HEK293 (cell line): ENCODE measurements around the gene SACS.

Experiments
- BCL11A ChIP-seq: fragments of 450-650 bp; formaldehyde crosslinking; IDR thresholded peaks from 2 replicates; pipeline ENCODE4 v1.5.1; 2016; ENCODE audit warnings: low read depth, missing biosample characterization, missing genetic modification characterization
- HOXA7 ChIP-seq: sonication (generic); formaldehyde crosslinking; IDR thresholded peaks from 2 replicates; pipeline ENCODE4 v1.8.1; 2022; ENCODE audit warnings: missing genetic modification reagents, borderline replicate concordance
- KLF8 ChIP-seq: fragments of 450-650 bp; formaldehyde crosslinking; IDR thresholded peaks from 2 replicates; pipeline ENCODE4 v1.5.1; 2016; ENCODE audit warnings: missing biosample characterization, missing genetic modification characterization
- KLF9 ChIP-seq: fragments of 450-650 bp; formaldehyde crosslinking; IDR thresholded peaks from 2 replicates; pipeline ENCODE4 v1.5.1; 2016; ENCODE audit warnings: missing biosample characterization, missing genetic modification characterization, low read depth
- ZBTB8A ChIP-seq: fragments of 450-650 bp; formaldehyde crosslinking; IDR thresholded peaks from 2 replicates; pipeline ENCODE4 v1.5.1; 2016; ENCODE audit warnings: missing biosample characterization, missing genetic modification characterization
- ZEB2 ChIP-seq: fragments of 450-650 bp; formaldehyde crosslinking; IDR thresholded peaks from 2 replicates; pipeline ENCODE4 v1.5.1; 2016; ENCODE audit warnings: missing biosample characterization, missing genetic modification characterization
- ZNF138 ChIP-seq: fragments of 450-650 bp; formaldehyde crosslinking; IDR thresholded peaks from 2 replicates; pipeline ENCODE4 v1.5.1; 2016; ENCODE audit warnings: missing biosample characterization, missing genetic modification characterization, borderline replicate concordance
- ZNF211 ChIP-seq: fragments of 450-650 bp; formaldehyde crosslinking; IDR thresholded peaks from 2 replicates; pipeline ENCODE4 v1.5.1; 2016; ENCODE audit warnings: low read depth, missing biosample characterization, missing genetic modification characterization
- ZNF239 ChIP-seq: fragments of 450-650 bp; formaldehyde crosslinking; IDR thresholded peaks from 2 replicates; pipeline ENCODE4 v1.5.1; 2016; ENCODE audit warnings: missing biosample characterization, missing genetic modification characterization
- ZNF341 ChIP-seq: fragments of 450-650 bp; formaldehyde crosslinking; IDR thresholded peaks from 2 replicates; pipeline ENCODE4; 2016; ENCODE audit warnings: low read depth, missing biosample characterization, missing genetic modification characterization
- ZNF354C ChIP-seq: fragments of 450-650 bp; formaldehyde crosslinking; IDR thresholded peaks from 2 replicates; pipeline ENCODE4 v1.5.1; 2016; ENCODE audit warnings: missing biosample characterization, missing genetic modification characterization, low read depth, borderline replicate concordance
- ZNF37A ChIP-seq: fragments of 450-650 bp; IDR thresholded peaks from 2 replicates; pipeline ENCODE4 v1.5.1; 2018; ENCODE audit warnings: missing biosample characterization, missing genetic modification characterization
- ZNF501 ChIP-seq: fragments of 450-650 bp; formaldehyde crosslinking; IDR thresholded peaks from 2 replicates; pipeline ENCODE4 v1.5.1; 2016; ENCODE audit warnings: missing biosample characterization, missing genetic modification characterization
- ZNF530 ChIP-seq: fragments of 450-650 bp; formaldehyde crosslinking; IDR thresholded peaks from 2 replicates; pipeline ENCODE4 v1.5.1; 2016; ENCODE audit warnings: low read depth, missing biosample characterization, missing genetic modification characterization
- ZNF548 ChIP-seq: fragments of 450-650 bp; formaldehyde crosslinking; IDR thresholded peaks from 2 replicates; pipeline ENCODE4 v1.5.1; 2016; ENCODE audit warnings: missing biosample characterization, missing genetic modification characterization
- ZNF561 ChIP-seq: fragments of 450-650 bp; IDR thresholded peaks from 2 replicates; pipeline ENCODE4 v1.5.1; 2018; ENCODE audit warnings: missing biosample characterization, missing genetic modification characterization, borderline replicate concordance
- ZNF677 ChIP-seq: fragments of 450-650 bp; IDR thresholded peaks from 2 replicates; pipeline ENCODE4 v1.5.0; 2018; ENCODE audit warnings: missing biosample characterization, mild to moderate bottlenecking, missing genetic modification characterization, moderate library complexity
- ZNF76 ChIP-seq: fragments of 450-650 bp; formaldehyde crosslinking; IDR thresholded peaks from 2 replicates; pipeline ENCODE4; 2016; ENCODE audit warnings: low read depth, missing biosample characterization, missing genetic modification characterization, borderline replicate concordance
- ZNF776 ChIP-seq: fragments of 450-650 bp; formaldehyde crosslinking; IDR thresholded peaks from 2 replicates; pipeline ENCODE4 v1.5.0; 2017; ENCODE audit warnings: missing biosample characterization, missing genetic modification characterization, borderline replicate concordance
- ZSCAN23 ChIP-seq: fragments of 450-650 bp; formaldehyde crosslinking; IDR thresholded peaks from 2 replicates; pipeline ENCODE4 v1.5.1; 2016; ENCODE audit warnings: missing biosample characterization, missing genetic modification characterization
- TF ChIP-seq, protein P1 (sequence below): fragments of 450-650 bp; IDR thresholded peaks from 2 replicates; pipeline ENCODE4 v1.5.1; 2018; ENCODE audit warnings: missing biosample characterization, mild to moderate bottlenecking, missing genetic modification characterization
- TF ChIP-seq, protein P2 (sequence below): fragments of 450-650 bp; formaldehyde crosslinking; IDR thresholded peaks from 2 replicates; pipeline ENCODE4 v1.5.1; 2016; ENCODE audit warnings: missing biosample characterization, missing genetic modification characterization
- TF ChIP-seq, protein P3 (sequence below): fragments of 450-650 bp; formaldehyde crosslinking; IDR thresholded peaks from 2 replicates; pipeline ENCODE4 v1.5.1; 2016; ENCODE audit warnings: missing biosample characterization, missing genetic modification characterization
- TF ChIP-seq, protein P4 (sequence below): fragments of 450-650 bp; IDR thresholded peaks from 2 replicates; pipeline ENCODE4 v1.5.1; 2018; ENCODE audit warnings: missing biosample characterization, missing genetic modification characterization
- TF ChIP-seq, protein P5 (sequence below): fragments of 450-650 bp; formaldehyde crosslinking; IDR thresholded peaks from 2 replicates; pipeline ENCODE4 v1.5.1; 2016; ENCODE audit warnings: missing biosample characterization, missing genetic modification characterization, borderline replicate concordance

SACS gene

DNA sequence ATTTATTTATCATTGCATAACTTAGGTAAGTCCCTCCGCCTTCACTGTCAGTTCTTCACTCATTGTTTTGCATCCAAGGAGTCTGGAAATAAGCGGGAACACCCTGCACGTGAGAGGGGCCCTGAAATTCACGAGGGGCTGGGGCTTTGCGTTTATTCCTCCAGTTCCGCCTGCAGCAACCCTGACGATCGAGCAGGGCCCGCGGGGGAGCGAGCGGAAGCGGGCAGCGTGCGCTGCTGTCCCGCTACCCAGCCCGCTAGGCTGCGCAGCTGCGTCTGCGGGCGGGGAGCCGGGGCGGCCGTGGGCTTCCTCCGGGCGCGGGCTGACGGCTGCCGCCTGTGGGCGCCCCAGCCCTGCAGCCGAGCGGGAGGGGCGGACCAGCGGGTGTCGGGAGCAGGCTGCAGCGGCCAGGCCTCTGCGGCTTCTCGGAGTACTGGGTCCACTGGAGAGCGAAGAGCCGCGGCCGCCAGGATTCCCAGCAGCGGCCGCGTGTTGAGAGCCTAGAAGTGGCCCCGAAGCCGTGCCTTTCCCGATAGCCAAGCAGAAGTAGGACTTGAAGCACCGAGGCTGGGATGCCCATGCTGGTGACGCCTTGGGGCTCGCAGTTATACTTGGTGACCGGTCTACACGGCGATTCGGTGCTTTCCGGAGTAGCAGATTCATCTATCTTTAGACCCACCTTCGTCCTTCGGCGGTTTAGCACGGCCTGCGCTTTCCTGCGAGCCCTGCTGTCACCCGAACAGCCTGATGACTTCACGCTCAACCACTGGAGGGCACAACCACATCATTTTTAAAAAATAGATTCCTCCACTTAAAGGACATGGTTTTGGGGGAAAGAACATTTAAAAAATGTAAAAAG, 32.9 kb upstream of the SACS start (continued):
- TF ChIP-seq, protein P1, sequence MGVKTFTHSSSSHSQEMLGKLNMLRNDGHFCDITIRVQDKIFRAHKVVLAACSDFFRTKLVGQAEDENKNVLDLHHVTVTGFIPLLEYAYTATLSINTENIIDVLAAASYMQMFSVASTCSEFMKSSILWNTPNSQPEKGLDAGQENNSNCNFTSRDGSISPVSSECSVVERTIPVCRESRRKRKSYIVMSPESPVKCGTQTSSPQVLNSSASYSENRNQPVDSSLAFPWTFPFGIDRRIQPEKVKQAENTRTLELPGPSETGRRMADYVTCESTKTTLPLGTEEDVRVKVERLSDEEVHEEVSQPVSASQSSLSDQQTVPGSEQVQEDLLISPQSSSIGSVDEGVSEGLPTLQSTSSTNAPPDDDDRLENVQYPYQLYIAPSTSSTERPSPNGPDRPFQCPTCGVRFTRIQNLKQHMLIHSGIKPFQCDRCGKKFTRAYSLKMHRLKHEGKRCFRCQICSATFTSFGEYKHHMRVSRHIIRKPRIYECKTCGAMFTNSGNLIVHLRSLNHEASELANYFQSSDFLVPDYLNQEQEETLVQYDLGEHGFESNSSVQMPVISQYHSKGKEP = 0 out of 2 replicates have a peak, but pooled peaks have one; percentile 27
- TF ChIP-seq ZNF239 (tag by site-specific recombination) (no peak), ZNF561 (tag by site-specific recombination) (peak; percentile 36; the same call in 1 of the 2 replicates), ZNF530 (tag by site-specific recombination) (no peak), ZNF211 (tag by site-specific recombination) (no peak), ZEB2 (tag by site-specific recombination) (peak; percentile 51; the same call in 1 of the 2 replicates), ZNF341 (tag by site-specific recombination) (0 out of 2 replicates have a peak, but pooled peaks have one; percentile 17), ZNF548 (tag by site-specific recombination) (no peak), ZBTB8A (tag by site-specific recombination) (peak; percentile 93), BCL11A (tag by site-specific recombination) (no peak), ZSCAN23 (no peak), ZNF354C (tag by site-specific recombination) (no peak), ZNF76 (tag by site-specific recombination) (0 out of 2 replicates have a peak, but pooled peaks have one; percentile 39), ZNF37A (tag by site-specific recombination) (0 out of 2 replicates have a peak, but pooled peaks have one; percentile 30), KLF8 (tag by site-specific recombination) (no peak), ZNF138 (no peak), ZNF501 (tag by site-specific recombination) (no peak), HOXA7 (CRISPR knock-in tag) (no peak), ZNF776 (tag by site-specific recombination) (no peak), ZNF677 (tag by site-specific recombination) (peak; percentile 8; the same call in 1 of the 2 replicates), KLF9 (no peak)
- TF ChIP-seq, protein P2, sequence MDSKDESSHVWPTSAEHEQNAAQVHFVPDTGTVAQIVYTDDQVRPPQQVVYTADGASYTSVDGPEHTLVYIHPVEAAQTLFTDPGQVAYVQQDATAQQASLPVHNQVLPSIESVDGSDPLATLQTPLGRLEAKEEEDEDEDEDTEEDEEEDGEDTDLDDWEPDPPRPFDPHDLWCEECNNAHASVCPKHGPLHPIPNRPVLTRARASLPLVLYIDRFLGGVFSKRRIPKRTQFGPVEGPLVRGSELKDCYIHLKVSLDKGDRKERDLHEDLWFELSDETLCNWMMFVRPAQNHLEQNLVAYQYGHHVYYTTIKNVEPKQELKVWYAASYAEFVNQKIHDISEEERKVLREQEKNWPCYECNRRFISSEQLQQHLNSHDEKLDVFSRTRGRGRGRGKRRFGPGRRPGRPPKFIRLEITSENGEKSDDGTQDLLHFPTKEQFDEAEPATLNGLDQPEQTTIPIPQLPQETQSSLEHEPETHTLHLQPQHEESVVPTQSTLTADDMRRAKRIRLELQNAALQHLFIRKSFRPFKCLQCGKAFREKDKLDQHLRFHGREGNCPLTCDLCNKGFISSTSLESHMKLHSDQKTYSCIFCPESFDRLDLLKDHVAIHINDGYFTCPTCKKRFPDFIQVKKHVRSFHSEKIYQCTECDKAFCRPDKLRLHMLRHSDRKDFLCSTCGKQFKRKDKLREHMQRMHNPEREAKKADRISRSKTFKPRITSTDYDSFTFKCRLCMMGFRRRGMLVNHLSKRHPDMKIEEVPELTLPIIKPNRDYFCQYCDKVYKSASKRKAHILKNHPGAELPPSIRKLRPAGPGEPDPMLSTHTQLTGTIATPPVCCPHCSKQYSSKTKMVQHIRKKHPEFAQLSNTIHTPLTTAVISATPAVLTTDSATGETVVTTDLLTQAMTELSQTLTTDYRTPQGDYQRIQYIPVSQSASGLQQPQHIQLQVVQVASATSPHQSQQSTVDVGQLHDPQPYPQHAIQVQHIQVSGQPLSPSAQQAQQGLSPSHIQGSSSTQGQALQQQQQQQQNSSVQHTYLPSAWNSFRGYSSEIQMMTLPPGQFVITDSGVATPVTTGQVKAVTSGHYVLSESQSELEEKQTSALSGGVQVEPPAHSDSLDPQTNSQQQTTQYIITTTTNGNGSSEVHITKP = no peak
- TF ChIP-seq, protein P3, sequence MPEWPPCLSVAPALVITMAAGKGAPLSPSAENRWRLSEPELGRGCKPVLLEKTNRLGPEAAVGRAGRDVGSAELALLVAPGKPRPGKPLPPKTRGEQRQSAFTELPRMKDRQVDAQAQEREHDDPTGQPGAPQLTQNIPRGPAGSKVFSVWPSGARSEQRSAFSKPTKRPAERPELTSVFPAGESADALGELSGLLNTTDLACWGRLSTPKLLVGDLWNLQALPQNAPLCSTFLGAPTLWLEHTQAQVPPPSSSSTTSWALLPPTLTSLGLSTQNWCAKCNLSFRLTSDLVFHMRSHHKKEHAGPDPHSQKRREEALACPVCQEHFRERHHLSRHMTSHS (tag by site-specific recombination) = no peak
- TF ChIP-seq, protein P4, sequence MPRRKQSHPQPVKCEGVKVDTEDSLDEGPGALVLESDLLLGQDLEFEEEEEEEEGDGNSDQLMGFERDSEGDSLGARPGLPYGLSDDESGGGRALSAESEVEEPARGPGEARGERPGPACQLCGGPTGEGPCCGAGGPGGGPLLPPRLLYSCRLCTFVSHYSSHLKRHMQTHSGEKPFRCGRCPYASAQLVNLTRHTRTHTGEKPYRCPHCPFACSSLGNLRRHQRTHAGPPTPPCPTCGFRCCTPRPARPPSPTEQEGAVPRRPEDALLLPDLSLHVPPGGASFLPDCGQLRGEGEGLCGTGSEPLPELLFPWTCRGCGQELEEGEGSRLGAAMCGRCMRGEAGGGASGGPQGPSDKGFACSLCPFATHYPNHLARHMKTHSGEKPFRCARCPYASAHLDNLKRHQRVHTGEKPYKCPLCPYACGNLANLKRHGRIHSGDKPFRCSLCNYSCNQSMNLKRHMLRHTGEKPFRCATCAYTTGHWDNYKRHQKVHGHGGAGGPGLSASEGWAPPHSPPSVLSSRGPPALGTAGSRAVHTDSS (tag by site-specific recombination) = no peak
- TF ChIP-seq, protein P5, sequence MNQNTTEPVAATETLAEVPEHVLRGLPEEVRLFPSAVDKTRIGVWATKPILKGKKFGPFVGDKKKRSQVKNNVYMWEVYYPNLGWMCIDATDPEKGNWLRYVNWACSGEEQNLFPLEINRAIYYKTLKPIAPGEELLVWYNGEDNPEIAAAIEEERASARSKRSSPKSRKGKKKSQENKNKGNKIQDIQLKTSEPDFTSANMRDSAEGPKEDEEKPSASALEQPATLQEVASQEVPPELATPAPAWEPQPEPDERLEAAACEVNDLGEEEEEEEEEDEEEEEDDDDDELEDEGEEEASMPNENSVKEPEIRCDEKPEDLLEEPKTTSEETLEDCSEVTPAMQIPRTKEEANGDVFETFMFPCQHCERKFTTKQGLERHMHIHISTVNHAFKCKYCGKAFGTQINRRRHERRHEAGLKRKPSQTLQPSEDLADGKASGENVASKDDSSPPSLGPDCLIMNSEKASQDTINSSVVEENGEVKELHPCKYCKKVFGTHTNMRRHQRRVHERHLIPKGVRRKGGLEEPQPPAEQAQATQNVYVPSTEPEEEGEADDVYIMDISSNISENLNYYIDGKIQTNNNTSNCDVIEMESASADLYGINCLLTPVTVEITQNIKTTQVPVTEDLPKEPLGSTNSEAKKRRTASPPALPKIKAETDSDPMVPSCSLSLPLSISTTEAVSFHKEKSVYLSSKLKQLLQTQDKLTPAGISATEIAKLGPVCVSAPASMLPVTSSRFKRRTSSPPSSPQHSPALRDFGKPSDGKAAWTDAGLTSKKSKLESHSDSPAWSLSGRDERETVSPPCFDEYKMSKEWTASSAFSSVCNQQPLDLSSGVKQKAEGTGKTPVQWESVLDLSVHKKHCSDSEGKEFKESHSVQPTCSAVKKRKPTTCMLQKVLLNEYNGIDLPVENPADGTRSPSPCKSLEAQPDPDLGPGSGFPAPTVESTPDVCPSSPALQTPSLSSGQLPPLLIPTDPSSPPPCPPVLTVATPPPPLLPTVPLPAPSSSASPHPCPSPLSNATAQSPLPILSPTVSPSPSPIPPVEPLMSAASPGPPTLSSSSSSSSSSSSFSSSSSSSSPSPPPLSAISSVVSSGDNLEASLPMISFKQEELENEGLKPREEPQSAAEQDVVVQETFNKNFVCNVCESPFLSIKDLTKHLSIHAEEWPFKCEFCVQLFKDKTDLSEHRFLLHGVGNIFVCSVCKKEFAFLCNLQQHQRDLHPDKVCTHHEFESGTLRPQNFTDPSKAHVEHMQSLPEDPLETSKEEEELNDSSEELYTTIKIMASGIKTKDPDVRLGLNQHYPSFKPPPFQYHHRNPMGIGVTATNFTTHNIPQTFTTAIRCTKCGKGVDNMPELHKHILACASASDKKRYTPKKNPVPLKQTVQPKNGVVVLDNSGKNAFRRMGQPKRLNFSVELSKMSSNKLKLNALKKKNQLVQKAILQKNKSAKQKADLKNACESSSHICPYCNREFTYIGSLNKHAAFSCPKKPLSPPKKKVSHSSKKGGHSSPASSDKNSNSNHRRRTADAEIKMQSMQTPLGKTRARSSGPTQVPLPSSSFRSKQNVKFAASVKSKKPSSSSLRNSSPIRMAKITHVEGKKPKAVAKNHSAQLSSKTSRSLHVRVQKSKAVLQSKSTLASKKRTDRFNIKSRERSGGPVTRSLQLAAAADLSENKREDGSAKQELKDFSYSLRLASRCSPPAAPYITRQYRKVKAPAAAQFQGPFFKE (tag by site-specific recombination) = no peak
